Activated effector memory CD4-positive, alpha-beta T cell treated with anti-CD3 and anti-CD28 coated beads, Interleukin-2, amount 50 U/mL, for 16 hours (primary cell): ENCODE measurements around the gene AMER2.
"Not testable (repeated sequence)": the region's sequence is repeated elsewhere in the genome, so short reads cannot be mapped to it uniquely, and the experiment has no call there.

Experiments
- DNase-seq: peaks from one replicate; pipeline ENCODE4 v3.0.0-alpha.2; 2020

Gene AMER2

DNA sequence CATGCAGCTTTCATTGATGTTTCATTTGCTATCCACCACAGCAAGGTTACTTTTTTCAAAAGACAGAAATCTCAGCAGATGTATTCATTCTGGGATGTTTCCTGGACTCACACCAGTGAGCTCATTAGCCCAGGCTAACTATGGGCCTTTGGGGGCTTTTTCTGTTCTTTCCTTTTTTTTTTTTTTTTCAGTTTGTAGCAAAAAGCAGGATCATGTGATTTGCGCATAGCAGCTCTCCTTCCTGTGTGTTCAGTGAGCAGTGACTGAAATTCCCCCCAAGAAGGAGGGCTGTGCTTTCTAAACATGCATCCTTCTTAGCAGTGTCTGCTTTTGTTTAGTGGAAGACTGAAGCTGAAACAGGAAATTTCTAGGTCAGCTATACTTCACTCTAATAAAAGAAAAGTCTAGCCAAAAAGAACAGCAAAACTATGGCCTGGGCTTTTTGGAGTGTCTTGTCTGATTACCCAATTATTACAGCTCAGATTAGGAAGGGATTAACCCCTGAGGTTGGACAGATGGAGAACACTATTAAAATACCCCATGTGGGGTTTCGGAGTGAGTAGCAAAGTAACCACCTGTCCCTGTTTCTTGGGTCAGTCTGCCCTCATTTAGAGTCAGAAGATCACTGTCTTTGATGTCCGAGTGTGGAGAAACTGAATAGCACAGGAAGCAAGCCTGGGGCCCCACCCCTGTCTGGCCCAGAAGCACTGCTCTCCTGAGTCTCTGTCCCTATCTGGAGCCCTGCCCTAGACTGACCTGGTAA, 8.9 kb upstream of the AMER2 start:
- DNase-seq: no peak

DNA sequence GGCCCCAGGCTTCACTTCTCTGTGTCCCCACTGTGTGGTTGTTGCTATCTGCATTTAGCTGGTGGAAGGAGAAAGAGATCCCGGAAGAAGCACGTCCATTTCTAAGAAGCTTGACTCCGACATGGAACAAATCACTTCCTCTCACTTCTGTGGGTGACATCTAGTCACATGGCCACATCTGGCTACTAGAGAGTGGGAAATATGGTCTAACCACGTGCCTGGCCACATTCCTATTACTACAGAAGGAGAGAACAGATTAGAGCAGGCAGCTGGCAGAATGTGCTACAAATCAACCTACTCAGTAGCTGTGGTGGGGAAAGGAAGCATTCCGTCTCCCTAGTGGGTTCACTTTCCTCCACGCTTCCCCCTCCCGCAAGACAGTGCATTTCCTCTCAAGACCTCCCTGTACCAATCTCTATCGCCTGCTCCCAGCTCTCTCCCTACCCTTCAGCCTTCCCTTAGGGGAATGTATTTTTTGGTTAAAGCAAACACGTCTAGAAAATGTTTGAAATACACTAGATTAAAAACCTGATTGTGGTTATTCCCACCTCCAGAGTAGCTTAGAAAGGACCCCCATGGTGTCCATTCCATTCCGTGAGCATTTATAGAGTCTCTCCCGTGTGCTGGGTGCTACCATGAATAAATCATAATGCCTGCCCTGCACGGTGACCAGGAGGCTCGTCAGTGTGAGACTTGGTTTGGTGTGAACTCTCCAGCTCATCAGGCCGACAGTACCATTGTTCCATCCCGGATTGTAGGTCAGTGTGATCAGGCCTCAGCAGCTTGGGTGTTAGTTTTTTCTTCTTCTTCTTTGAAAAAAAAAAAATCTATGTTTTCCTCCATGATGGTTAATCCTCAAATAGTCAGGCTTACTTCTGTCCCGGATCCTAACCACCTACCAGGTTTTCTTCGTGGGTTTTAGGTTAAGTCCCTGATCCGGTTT, 8.0 kb upstream of the AMER2 start:
- no peak for DNase-seq

DNA sequence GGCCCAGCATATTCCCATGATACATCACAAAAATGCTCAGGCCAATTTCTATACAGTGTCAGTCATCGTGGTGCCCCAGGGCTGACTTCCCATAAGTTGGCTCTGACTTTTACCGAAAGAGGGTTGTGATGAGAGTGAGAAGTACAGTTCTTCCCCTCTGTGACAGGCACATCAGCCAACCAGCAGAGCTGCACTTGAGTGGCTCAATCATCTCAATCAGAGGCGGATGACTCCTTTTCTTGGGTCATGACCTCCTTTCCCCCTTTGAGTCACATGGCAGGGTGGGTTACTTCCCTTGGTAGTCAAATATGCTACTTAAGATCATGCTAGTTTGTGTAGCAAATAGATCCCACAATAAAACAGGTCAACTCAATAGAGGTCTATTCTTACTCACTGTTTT, 6.9 kb upstream of the AMER2 start:
- DNase-seq: no peak

DNA sequence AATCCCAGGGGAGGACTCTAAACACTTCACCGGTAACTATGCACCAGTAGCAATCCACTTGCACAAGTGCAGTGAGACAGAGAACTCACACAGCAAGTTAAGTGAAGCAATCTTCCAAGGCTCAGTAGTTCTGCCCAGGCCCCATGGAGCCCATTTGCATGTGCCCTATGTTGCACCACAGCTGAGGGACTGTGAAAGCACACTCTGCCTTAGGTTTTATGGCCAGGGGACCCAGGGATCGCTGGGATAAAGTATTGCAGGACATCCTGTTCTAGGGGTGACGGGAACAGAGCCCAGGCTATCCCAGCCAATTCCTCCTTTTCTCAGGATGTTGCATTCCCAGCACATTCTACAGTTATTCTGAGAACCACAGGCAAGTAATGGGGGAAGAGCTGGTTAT, 6.0 kb upstream of the AMER2 start:
- DNase-seq: no peak

DNA sequence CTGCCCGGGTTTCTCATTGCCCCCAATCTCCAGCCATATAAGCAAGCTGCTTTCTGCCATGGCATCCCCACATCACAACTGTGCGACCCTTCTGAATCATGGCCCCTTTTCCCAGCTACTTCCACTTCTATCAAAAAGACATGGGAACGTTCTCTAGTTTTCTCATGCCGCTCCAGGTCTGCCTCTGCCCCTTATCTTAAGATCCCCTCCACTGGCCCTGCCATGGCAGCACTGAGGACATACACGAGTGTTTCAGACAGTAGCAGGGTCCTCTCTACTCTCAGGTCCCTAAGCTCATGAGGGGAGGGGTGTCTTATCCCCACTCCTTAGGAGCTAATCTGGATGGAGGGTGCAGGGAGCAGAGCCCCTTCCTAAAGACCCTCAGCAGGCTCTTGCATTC, 5.5 kb upstream of the AMER2 start:
- DNase-seq: no peak

DNA sequence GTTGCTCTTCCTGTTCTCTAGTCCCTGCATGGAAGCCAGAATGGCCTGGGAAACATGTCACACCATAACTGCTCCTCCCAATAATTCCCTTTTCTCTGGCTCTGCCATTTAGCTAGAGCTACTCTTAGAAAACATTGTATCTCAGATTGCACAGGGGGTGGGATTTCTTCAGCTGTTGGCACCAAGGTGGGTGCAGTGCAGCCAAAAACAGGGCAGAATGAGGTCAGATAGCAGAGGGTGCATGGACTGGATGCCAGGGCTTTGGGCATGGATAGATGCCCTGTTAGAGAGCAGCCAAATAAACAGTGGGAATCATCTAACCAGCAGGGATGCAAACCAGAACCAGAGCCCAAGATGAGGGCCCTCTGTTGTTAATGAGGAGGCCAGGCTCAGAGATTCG, 4.9 kb upstream of the AMER2 start:
- DNase-seq: no peak

DNA sequence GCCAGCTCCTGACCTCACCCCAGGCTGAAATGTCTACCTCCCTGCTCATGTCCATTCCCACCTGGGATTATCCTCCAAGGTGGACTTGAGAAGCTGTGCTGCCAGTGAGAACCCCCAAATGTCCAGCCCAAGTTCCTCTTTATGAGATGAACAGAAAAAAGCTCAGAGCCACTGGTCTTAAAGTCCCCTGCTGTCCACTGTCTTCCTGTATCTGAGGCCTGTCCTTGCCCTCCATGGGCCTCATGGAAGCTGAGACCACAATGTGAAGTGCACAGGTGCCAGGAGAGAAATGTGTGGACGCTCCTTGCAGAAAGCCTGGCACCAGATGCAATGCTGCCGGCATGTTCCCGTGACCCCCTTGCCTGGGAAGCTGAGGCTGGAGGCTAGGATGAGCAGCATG, 3.3 kb upstream of the AMER2 start:
- DNase-seq: no peak

DNA sequence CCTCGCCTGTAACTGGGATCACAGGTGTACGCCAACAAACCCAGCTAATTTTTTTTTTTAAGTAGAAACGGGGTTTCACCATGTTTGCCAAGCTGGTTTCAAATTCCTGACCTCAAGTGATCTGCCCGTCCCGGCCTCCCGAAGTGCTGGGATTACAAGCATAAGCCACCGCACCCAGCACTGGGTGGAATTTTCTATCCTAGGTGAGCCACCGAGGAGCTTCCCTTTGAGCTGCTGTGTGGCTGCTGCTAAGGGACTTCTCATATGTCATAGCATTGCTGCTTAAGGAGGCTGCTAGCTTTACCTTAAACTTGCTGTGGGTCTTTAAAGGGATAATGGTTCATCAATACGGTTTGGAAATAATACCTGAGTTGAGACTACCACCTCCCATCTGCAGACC, 2.9 kb upstream of the AMER2 start:
- no peak for DNase-seq

DNA sequence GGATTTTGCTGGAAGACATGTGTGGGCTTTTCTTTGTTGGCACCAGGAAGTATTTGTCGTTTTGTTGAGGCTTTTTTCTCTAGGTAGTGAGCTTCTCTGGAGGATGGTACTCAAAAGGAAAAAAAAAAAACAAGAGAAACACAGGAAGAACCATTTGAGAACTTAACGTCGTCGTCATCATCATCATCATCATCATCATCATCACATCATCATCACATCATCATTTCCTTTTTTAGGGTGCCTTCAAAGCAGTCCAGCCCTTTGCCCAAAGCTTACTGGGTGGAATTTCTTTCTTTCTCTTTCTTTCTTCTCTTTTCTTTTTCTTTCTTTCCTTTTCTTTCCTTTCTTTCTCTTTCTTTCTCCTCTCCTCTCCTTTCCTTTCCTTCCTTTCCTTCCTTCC, 2.2 kb upstream of the AMER2 start:
- DNase-seq: no peak

DNA sequence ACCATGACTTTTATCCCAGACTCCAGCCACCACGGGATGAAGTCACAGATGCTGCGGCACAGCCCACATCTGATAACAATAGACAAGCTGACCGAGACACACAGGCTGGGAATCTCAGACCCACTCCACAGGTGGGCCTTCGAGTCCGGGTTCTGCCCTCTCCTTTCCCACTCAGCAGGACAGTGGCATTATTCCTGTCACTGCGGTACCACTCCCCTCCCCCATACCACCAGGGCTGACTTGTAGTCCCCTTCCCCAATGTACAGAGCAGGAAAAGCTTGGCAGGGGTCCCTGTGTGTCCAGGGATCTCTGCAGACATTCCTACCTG, 179 bp upstream of the AMER2 start:
- DNase-seq: no peak

DNA sequence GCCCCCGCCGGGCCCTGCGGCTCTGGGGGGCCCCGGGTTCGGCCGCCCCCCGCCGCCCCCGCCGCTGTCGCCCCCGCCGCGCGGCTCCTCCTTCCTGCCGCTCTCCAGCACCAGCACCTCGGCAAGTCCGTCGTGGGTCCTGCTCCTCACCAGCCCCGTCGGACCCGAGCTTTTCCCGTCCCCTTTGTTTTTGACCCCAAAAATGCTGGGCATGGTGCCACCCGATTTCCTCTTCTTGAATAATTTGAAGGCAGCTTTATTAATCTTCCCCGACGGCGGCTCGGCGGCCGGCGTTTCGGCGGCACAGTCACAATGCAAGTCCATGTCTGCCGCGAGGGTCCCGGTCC, 945 bp downstream of the AMER2 start:
- DNase-seq: no peak

DNA sequence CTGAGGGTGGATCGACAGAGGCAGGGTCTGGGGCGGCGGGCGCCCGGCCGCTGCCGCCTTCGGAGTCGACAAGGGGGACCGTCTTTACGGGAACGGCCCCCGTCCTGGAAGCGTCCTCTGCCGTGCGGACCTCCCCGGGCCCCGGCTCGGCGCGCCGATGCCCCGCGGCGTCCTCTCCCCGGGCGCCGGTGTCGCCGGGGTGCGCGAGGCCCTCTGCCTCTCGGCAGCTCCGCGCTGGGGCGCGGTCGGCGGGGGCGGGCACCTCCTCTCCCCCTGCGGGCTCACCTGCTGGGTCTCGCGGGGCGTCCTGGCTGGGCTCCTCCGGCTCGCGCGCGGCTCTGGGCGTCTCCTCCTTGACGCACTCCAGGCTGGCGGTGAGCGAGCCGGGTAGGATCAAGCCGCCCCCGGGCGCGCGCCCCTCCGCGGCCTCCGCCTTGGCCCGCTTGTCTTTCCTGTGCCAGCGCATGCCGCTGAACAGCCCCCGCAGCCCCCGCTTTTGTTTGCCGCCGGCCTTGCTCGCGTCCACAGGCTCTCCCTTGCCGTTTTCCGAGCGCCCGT, 1.5 kb downstream of the AMER2 start:
- DNase-seq: no peak

DNA sequence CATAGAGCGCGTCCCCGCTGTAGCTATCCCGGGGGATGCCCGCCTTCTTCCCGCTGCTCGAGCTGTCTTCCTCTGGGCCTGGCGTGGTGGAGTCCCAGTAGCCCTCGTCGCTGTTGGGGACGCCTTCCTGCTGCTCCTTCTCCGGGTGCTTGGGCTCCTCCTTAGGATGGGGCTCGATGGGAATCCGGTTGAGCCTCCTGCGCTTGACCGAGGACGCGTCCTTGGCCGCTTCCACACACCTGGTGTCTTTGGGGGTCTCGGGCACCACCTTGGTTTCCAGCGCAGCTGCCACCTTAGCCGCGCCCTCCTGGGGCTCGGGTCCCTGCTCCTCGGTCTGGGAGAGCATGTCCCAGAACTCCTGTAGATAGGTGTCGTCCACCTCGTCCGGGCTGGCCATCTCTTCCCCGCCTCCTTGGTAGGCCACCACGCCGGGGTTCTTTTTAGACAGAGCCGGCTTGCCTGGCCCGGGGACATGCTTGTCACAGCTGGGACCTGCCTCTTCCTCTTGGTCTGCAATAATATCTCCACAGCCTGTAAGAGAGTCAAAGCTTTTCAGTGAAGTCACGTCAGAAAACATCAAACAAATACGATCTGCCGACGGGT, 2.0 kb downstream of the AMER2 start:
- no peak for DNase-seq

DNA sequence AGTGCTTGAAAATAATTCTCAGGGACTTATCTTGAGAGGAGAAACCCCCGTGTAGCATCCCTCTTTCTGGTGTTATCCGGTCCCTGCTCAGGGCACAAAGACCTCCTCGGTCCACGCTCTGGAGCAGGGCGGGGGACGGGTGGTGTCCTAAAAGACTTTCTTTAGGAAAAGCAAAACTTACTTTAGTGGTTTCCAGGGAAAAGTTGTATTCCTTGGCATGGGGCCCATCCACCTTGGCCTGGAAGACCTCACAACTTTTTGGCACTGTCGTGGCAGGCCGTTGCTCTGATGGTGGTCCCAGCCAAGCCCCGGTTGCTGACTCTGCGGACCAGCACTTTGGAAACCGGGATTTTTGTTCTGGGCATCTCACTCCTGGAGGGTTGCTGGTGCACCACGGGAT, 2.7 kb downstream of the AMER2 start:
- no peak for DNase-seq

DNA sequence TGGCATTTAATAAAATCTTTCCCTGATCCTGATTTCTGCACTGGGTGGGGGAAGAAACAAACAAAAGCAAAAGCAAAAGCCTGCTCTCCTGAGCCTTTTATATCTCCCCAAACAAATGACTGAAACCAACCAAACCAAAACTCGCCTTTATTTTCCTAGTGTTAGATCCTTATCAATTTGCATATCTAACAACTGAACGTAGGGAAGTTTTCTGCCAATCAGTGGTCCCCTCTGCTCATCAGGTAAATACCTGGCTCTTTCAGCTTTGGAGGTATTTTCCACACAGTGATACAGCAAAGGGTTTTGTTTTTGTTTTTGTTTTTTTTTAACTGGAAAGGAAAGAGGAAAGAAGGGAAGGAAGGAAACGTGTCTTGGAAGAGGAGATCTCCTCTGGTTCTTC, 3.3 kb downstream of the AMER2 start:
- DNase-seq: no peak

DNA sequence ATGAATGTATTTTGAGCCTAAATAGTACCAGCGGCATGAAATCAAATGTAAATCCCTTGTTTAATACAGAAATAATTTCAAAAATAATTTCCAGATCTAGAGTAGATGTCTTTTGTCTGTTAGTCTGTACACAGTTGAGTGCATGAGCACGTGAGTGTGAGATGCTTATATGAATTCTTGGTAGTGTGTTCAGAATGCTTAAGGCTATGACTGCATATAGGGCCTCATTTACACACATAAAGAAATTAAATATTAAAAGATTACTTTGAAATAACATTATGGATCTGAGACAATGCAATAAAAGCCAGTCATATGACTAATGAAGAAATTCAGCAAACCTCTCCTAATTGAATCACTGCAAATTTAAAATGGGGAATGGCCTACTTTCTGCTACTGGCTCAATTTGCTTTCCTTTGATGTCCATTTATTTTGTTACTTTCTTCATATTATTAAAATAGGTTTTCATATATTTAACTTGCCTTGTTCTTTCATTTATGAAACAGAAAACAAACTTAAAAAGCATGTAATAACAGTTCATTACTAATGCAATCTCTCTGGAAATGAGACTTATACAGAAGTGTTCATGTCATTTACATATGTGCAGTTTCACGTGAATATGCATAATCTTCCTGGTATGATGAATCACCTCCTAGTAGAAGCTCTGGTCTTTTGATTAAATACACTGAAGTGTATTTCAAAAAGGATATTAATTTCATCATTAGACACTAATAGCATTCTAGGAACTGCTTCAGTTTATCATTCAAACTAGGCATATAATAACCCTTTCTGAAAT, 4.5 kb downstream of the AMER2 start:
- DNase-seq: no peak

DNA sequence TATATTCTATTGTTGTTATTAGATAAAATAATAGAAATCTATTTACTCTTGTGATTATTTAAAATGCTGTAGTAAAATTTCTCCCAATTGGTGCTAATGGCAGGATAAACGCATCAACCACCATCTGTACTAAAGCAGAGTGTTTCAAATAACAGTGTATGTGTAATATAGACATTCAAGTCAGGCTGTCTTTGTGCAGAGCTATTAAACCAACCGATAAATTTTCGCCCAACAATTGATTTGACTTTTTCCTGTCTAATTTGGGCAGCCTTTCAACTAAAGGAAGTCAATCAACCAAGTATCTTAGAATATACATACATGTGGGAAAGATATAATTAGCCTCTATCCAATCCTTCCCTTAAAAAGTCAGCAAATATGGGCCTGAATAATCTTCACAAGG, 5.8 kb downstream of the AMER2 start:
- no peak for DNase-seq

DNA sequence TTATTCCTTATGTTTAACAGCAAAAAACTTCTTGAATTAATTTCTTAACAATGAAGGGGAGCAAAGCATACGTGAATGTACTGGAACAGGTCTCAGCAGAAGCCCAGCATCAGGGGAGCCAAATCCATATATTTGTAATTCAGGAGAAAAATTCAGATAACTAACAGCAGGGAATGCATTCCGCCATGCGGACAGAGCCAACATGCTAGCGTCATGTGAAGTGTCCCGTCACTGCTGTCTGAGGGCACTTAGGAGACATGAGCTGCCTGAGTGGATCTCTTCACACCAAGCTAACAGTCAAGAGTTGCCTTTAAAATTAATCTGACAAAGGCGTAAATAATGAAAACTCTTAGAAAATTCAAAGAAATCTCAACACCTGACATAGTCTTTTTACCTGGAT, 6.4 kb downstream of the AMER2 start:
- no peak for DNase-seq

DNA sequence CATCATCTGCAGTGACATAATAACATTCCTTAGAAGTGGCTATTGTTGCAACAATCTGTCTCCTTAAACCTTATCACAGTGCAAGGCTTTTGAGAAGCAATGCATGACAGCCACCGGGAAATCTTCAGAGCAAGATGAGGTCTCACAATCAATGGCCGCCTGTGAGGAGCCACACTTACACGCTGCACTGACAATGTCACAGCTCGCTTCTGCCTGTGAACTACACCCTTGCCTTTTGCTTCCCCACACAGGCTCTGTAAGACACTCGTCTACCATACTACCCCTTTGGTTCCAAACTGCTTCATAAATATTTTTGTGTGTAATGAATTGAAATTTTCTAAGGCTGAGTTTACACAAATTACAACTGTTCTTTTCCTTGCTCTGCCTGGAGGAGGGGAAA, 6.9 kb downstream of the AMER2 start:
- DNase-seq: not testable (repeated sequence)

DNA sequence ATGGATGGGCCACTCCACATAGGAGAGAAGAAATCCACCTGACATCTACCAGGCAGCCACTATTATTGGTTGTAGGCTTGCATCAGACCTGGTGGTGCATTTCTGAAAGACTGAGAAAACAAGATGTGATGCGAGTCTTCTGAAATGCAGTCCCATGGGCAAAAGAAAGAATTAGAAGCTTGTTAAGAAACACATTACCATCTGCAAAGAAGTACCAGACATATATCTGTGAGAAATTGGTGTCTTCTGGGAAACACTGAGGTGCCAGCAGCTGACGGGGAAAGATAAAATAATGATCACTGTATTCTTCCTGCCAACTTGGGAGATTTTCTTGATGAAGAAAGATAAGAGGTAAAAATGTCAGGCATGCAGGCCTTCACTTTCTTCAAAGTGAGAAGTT, 14.4 kb downstream of the AMER2 start:
- DNase-seq: no peak

DNA sequence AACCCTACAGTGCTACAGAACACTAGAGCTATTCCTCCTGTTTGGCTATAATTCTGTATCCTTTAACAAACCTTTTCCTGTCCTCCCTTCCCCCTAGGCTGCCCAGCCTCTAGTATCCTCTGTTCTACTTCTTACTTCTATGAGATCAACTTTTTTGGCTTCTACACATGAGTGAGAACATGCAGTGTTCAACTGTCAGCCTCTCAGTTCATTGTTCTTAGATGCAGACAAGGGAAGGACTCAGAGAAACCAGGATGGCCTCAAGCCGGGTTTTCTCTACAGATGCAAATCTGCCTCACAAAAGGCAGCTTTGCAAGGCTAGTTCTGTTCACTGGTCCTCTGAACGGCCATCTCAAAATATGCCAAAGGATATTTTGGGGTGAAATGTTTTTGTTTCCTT, 18.4 kb downstream of the AMER2 start:
- no peak for DNase-seq

DNA sequence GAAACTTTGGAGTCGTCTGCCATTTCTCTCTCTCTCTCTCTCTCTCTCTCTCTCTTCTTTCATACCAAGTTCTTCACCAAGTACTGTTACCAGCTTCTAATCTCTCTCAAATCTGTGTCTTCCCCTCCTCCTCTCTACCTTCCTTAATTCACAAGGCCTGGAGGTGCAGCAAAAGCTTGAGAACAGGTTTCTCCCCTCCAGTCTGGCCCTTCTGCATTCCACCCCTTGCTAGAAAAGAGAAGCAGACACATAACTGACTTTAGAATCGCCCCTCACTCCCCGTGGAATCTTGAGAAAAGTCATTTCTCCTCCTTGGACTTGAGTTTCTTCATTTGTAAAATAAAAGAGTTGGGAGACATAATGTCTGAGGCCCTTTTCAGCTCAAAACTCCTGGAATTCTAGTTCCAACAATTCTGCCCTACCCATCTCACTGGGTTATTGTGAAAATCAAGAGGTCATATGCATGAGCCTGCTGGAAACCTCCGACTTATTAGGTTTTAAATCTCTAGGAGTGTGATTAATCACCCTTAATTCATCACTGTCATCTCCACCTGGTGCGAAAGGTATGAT, 20.4 kb downstream of the AMER2 start:
- DNase-seq: no peak

DNA sequence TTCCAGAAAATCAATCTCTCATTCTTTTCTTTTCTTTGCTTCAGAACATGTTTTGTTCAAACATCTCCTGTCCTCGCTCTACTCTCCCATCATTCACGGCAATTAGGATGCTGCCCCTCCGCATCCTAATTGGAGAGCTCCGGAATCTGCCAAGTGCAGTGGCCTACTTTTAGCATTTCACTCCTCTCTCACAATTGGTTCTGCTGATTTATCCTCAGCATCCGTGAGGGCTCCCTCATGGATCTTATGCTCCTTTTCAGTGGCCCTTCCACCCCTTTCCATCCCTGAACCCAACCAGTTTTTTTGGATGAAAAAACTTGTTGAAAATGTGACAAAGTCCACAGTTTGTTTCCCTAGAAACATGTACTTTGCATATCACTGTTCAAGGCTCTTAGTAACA, 22.4 kb downstream of the AMER2 start:
- no peak for DNase-seq
